Gastrocnemius medialis (tissue), 4 donors: ENCODE data around the gene PARP12. TPM values are rescaled to one million over a fixed set of nuclear protein-coding genes. Genes with fewer than 3 reads are reported as not detected.

Experiments
- ATAC-seq, 2 donors: fragments of 150-250 bp; one replicate each; pipeline ENCODE4 v1.9.1; 2016
- DNase-seq, 2 donors: peaks; one replicate each; pipeline ENCODE4 v3.0.0-alpha.2; 2019
- H3K27ac ChIP-seq, 4 donors: fragments of 200-600 bp; sonication (generic); 1 replicate in 1 of 4; 2 replicates in 3 of 4; pipeline ENCODE4 v1.5.1; 2016 to 2018; ENCODE audit warnings: mild to moderate bottlenecking in 2 of 4, moderate library complexity in 1 of 4
- H3K27me3 ChIP-seq, 3 donors: fragments of 200-600 bp; sonication (generic) in 2 of 3; 1 replicate in 1 of 3; 2 replicates in 2 of 3; pipeline versions ENCODE4 v1.5.1 to v1.6.0; 2016 to 2019; ENCODE audit warnings: mild to moderate bottlenecking in 1 of 3, moderate library complexity in 1 of 3
- H3K36me3 ChIP-seq, 2 donors: fragments of 200-600 bp; sonication (generic) in 1 of 2; one replicate each; pipeline ENCODE4 v1.5.1; 2017 to 2018
- H3K4me1 ChIP-seq, 2 donors: fragments of 200-600 bp; sonication (generic) in 1 of 2; one replicate each; pipeline ENCODE4 v1.5.1; 2016 to 2017; ENCODE audit warnings: mild to moderate bottlenecking in 2 of 2
- H3K4me3 ChIP-seq, 4 donors: fragments of 200-600 bp; sonication (generic) in 3 of 4; 1 replicate in 1 of 4; 2 replicates in 3 of 4; pipeline ENCODE4 v1.5.1; 2016 to 2019; ENCODE audit warnings: mild to moderate bottlenecking in 2 of 4
- H3K9me3 ChIP-seq, 3 donors: fragments of 200-600 bp; sonication (generic) in 2 of 3; 1 replicate in 1 of 3; 2 replicates in 2 of 3; pipeline ENCODE4 v1.5.1; 2016 to 2019
- POLR2A ChIP-seq, 2 donors: fragments of 450-650 bp; IDR thresholded peaks; one replicate each; pipeline ENCODE4 v1.6.1; 2017; ENCODE audit warnings: antibody characterized with exemption in 2 of 2, mild to moderate bottlenecking in 2 of 2, moderate library complexity in 2 of 2
- in situ Hi-C, 4 donors: fragments of 200-750 bp; cut with MboI; loops; one replicate each; pipeline versions ENCODE4 v1.15.0 to v1.8.0; 2017; ENCODE audit warnings: low sequenced_read_pairs in 4 of 4
- intact Hi-C: fragments of 100-400 bp; cut with DNase I; formaldehyde crosslinking; loops from one replicate; pipeline ENCODE4 v1.15.1; 2023; ENCODE audit warnings: low total_unique reads
- total RNA-seq, 4 donors: library from RNA; depleted of rRNA; stranded (reverse); fragments of >200 nt; gene quantifications; one replicate each; pipeline versions ENCODE4 v1.1.0 to v1.2.3, GENCODE V29; 2016
- TF ChIP-seq, protein P1 (sequence below), 5 experiments: fragments of 450-650 bp in 3 of 5; fragments of 200-600 bp in 2 of 5; sonication (generic) in 2 of 5; IDR thresholded peaks in 4 of 5; conservative IDR thresholded peaks in 1 of 5; 1 replicate in 4 of 5; 2 replicates in 1 of 5; pipeline ENCODE4 v1.5.1; 2016 to 2019; ENCODE audit warnings: antibody characterized with exemption in 5 of 5, mild to moderate bottlenecking in 3 of 5, moderate library complexity in 3 of 5

PARP12 gene
- total RNA-seq, 4 donors from 2014 or later = 4.3 to 12.7 (median 4.9) TPM

DNA sequence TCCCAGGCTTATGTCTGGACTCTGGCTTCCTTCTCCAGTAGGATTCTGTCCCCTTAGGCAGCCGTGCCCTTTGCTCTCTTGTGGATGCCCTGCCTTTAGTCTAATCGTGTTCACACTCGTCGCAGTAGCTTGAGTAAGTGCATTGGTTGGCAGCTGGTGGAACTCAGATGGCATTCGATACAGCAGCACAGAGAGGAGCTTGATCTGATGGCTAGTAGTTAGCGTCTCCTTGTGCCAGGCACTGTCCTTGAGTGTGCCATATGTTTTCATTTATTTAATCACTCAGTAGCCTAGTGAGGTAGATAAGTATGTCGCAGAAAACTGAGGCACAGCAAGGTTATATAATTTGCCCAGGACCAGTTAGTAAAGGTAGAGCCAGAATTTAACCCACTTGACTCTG, 18.2 kb upstream of the PARP12 start:
- no peak overlapping the region for H3K4me3 ChIP-seq
- DNase-seq = no peak
- no peak overlapping the region for H3K27ac ChIP-seq
- intact Hi-C loops (no loop called here), in situ Hi-C loops (no loop called here)
- no peaks in the 10 kb centered on the region for H3K36me3 ChIP-seq
- H3K27me3 ChIP-seq = no peaks in the 10 kb centered on the region
- peaks cover 0 to 3% of the 10 kb centered on the region in 2 donors for H3K4me1 ChIP-seq
- no peak for ATAC-seq
- TF ChIP-seq, protein P1, sequence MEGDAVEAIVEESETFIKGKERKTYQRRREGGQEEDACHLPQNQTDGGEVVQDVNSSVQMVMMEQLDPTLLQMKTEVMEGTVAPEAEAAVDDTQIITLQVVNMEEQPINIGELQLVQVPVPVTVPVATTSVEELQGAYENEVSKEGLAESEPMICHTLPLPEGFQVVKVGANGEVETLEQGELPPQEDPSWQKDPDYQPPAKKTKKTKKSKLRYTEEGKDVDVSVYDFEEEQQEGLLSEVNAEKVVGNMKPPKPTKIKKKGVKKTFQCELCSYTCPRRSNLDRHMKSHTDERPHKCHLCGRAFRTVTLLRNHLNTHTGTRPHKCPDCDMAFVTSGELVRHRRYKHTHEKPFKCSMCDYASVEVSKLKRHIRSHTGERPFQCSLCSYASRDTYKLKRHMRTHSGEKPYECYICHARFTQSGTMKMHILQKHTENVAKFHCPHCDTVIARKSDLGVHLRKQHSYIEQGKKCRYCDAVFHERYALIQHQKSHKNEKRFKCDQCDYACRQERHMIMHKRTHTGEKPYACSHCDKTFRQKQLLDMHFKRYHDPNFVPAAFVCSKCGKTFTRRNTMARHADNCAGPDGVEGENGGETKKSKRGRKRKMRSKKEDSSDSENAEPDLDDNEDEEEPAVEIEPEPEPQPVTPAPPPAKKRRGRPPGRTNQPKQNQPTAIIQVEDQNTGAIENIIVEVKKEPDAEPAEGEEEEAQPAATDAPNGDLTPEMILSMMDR (IDR thresholded peaks at IDR 0.05 in 4 of 5, conservative IDR thresholded peaks at IDR 0.05 in 1 of 5) = no peak
- TF ChIP-seq POLR2A (IDR thresholded peaks at IDR 0.05) = no peak
- H3K9me3 ChIP-seq = no peaks in the 10 kb centered on the region

DNA sequence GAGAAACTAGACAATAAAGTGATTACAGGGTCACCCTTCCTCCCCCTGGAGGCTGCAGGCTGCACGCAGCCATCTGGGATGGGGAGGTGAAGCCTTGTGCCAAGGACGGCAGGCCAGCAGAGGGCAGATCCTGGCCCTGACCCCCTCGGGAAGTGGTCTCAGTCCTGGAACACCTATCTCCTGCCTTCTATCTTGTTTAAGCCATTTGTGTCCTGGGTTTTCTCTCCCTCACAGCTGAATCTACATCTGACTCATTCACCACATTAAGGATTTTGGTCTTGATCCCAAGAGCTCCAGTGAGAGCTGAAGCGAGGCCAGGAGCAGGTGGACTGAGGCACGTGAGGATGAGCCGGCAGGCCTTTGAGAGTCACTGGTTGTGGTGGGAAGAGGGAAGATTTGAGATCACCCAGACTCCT, 16.4 kb upstream of the PARP12 start:
- H3K4me1 ChIP-seq = peaks cover 0 to 3% of the 10 kb centered on the region in 2 donors
- TF ChIP-seq, protein P1 (IDR thresholded peaks at IDR 0.05 in 4 of 5, conservative IDR thresholded peaks at IDR 0.05 in 1 of 5) = peak in 1 of 5 experiments; percentile 11
- TF ChIP-seq POLR2A (IDR thresholded peaks at IDR 0.05) = no peak
- DNase-seq (peak; percentile 57 to 76), ATAC-seq (peak; percentile 89 to 90)
- no peak overlapping the region for H3K4me3 ChIP-seq
- H3K36me3 ChIP-seq = no peaks in the 10 kb centered on the region
- intact Hi-C loops = no loop called here
- no peaks in the 10 kb centered on the region for H3K9me3 ChIP-seq
- H3K27ac ChIP-seq = peak overlapping the region in 2 of 4 donors; percentile 57 to 62
- in situ Hi-C loops = no loop called here
- H3K27me3 ChIP-seq = peaks cover 0 to 3% (median 0%) of the 10 kb centered on the region in 3 donors

- Histone ChIP-seq H3K4me1 (peaks cover 0 to 3% of the 10 kb centered on the region in 2 donors), H3K27me3 (peaks cover 0 to 3% (median 0%) of the 10 kb centered on the region in 3 donors), H3K9me3 (no peaks in the 10 kb centered on the region), H3K36me3 (no peaks in the 10 kb centered on the region), H3K4me3 (no peak overlapping the region), H3K27ac (no peak overlapping the region)
- ATAC-seq (no peak), DNase-seq (no peak)
- in situ Hi-C loops = no loop called here
- intact Hi-C loops = no loop called here
- no peak for TF ChIP-seq POLR2A (IDR thresholded peaks at IDR 0.05)
- TF ChIP-seq, protein P1 (IDR thresholded peaks at IDR 0.05 in 4 of 5, conservative IDR thresholded peaks at IDR 0.05 in 1 of 5) = no peak
Observed at GRCh38 chr7:140078392-140078791, 15.6 kb upstream of the PARP12 start.

DNA sequence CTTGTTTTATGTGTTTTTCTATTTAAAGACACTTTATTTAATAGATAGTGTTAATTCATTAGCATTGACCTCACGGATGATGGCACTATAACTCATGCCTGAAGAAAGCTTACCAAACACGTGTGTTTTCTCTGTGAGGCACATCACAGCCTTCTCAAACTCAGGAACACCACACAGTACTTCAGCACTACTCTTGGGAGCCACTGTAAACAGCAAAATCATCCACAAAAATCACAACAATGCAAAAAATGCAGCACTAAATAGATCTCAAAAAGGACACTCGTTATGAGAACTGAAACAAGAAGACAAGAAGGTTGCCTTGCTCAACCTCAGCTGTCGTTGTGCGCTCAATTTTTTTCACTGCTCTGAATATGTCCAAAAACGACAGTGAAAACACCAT, 12.0 kb upstream of the PARP12 start:
- intact Hi-C loops (no loop called here), in situ Hi-C loops (no loop called here)
- H3K27ac ChIP-seq = no peak overlapping the region
- H3K27me3 ChIP-seq = peaks cover 0 to 3% (median 0%) of the 10 kb centered on the region in 3 donors
- no peak for TF ChIP-seq POLR2A (IDR thresholded peaks at IDR 0.05)
- TF ChIP-seq, protein P1 (IDR thresholded peaks at IDR 0.05 in 4 of 5, conservative IDR thresholded peaks at IDR 0.05 in 1 of 5) = no peak
- no peaks in the 10 kb centered on the region for H3K36me3 ChIP-seq
- ATAC-seq = no peak
- peaks cover 0 to 3% of the 10 kb centered on the region in 2 donors for H3K4me1 ChIP-seq
- H3K4me3 ChIP-seq = no peak overlapping the region
- H3K9me3 ChIP-seq = no peaks in the 10 kb centered on the region
- no peak for DNase-seq

DNA sequence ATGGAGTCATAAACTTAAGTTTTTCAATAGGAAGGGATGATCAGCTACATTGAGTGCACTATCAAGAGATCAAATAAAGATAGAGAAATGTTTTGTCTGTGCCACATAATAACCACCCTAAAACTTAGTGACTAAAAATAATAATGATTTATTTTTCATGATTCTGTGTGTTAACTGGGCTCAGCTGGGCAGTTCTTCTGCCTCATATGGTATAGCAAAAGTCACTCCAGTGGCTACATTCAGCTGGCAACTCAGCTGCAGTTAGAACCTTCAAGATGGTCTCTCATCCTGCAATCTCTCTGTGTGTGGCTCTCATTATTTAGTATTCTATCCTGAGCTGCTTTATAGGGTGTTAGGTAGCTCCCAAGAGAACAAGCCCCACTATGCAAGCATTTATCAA, 7.8 kb upstream of the PARP12 start:
- intact Hi-C loops = no loop called here

More for the DNA sequence above, 7.8 kb upstream of the PARP12 start:
- no peak for DNase-seq
- no peaks in the 10 kb centered on the region for H3K9me3 ChIP-seq
- no peak overlapping the region for H3K27ac ChIP-seq
- H3K4me1 ChIP-seq = no peaks in the 10 kb centered on the region
- TF ChIP-seq, protein P1 (IDR thresholded peaks at IDR 0.05 in 4 of 5, conservative IDR thresholded peaks at IDR 0.05 in 1 of 5) = no peak
- no peak for TF ChIP-seq POLR2A (IDR thresholded peaks at IDR 0.05)
- ATAC-seq = no peak
- H3K27me3 ChIP-seq = peaks cover 0 to 3% (median 0%) of the 10 kb centered on the region in 3 donors
- no peak overlapping the region for H3K4me3 ChIP-seq
- in situ Hi-C loops = no loop called here
- no peaks in the 10 kb centered on the region for H3K36me3 ChIP-seq
